SK-N-MC (cell line): ENCODE results near the gene ST6GALNAC1.

Experiments used
- EZH2 ChIP-seq: fragments of 200-600 bp; sonication (generic); IDR thresholded peaks from one replicate; pipeline ENCODE4 v1.6.1; 2017; ENCODE audit warnings: antibody characterized with exemption
- POLR2AphosphoS5 ChIP-seq: IDR thresholded peaks from 2 replicates; pipeline ENCODE4 v1.6.1; 2012; ENCODE audit warnings: mild to moderate bottlenecking, low read depth, low read length, borderline replicate concordance

DNA sequence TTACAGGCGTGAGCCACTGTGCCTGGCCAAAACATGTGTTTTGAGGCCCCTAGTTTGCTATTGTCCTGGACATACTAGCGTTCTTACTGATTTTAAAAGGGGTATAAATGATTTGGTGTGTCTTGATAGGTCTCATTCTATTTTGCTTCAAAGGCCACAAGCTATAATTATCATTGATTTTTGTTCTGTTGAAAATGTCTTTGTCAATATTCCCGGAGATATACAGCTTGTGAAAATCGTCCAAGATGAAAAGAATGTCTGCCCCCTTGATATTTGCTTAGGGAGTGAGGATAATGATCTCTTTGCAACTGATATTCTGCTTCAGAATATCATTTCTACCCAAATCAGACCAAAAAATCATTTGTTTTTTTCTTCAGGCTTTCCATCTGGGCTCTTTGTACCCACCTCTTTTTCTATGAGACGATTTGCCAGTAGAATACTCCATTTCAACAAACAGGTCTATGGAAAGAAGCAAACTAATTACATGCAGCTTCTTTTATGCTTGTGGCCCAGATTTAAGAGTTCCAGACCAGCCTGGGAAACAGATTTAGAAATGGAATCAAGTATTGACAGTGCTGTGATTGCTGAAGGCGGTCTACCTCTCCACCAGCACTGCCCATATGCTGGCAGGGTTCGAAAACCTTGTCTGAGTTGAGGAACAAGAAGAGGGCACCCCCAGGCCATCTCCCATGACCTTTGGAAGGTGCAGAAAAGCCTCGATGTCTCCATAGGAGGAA lies 14.1 kb upstream of the ST6GALNAC1 start:
- TF ChIP-seq POLR2AphosphoS5 (no peak), EZH2 (no peak)
